Measurements from ENCODE around the gene KNL1. TPM values are rescaled to one million over a fixed set of nuclear protein-coding genes. Genes with fewer than 3 reads are reported as not detected.

Gene KNL1
- total RNA-seq, 1 experiment from 2014 or later: 28.9 TPM

DNA sequence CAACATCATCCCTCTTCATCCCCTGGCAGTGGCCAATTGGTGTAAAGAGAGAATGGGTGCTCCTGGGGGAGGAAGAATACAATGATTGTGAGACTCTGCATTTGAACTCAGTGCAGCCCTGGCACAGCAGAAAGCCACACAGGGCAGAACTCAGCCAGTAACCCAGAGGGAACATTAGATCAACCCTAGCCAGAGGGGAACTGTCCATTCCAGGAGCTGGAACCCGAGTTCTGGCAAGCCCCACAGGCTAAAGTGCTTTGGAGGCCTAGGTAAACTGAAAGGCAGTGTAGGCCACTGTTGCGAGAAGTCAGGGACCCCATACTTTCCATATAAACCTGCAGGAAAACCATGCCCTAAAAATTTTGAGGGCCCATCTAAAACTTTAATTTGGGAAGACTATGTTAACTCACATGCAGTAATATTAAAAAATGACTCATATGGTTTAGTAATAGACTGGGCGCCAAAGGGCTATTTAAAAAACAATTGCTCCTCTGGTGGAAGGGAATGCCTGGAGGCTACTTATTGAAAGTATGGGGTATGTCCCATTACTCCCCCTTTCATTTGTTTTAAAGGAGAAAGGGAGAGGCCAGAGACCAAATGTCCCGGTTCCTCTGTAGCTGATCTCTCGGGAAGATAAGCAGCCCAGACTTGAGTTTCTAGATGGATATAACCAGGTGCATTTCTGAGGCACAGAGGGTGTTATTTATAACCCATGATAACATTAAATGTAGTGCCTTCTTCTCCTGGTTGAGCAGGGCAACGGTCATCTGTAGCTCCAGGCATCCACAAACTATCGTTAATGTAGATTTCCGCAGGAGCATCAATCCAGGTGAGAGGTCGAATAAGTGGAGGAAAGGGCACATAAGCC lies 95.1 kb downstream of the KNL1 start (continued):
- TF ChIP-seq, protein P1, sequence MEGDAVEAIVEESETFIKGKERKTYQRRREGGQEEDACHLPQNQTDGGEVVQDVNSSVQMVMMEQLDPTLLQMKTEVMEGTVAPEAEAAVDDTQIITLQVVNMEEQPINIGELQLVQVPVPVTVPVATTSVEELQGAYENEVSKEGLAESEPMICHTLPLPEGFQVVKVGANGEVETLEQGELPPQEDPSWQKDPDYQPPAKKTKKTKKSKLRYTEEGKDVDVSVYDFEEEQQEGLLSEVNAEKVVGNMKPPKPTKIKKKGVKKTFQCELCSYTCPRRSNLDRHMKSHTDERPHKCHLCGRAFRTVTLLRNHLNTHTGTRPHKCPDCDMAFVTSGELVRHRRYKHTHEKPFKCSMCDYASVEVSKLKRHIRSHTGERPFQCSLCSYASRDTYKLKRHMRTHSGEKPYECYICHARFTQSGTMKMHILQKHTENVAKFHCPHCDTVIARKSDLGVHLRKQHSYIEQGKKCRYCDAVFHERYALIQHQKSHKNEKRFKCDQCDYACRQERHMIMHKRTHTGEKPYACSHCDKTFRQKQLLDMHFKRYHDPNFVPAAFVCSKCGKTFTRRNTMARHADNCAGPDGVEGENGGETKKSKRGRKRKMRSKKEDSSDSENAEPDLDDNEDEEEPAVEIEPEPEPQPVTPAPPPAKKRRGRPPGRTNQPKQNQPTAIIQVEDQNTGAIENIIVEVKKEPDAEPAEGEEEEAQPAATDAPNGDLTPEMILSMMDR (IDR thresholded peaks at IDR 0.05): no peak

DNA sequence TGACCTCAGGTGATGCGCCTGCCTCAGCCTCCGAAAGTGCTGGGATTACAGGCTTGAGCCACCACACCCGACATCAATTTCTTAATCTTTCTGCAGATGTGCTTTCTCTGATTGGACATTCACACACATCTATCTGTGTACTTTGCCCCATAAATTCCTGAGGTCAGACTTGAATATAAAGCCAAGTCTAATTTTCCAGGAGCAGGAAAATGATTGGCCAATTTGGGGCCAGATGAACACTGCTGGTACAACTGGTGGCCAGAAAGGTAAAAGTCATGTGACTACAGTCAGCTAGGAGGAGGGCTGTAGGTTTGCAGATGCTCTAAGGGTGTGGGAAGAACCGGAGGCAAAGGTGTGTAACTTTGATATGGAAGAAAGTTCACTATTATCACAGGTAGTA lies 97.7 kb downstream of the KNL1 start:
- intact Hi-C loops (cut with micrococcal nuclease; ENCODE audit: unreplicated experiment): no loop called here
- no peak overlapping the region for H3K4me3 ChIP-seq (ENCODE audit: low read depth in 2 of 2, low read length in 2 of 2)
- no peak for TF ChIP-seq SIN3A (IDR thresholded peaks at IDR 0.05; ENCODE audit: borderline replicate concordance, insufficient read depth, low read depth, low read length)
- in situ Hi-C loops (cut with HindIII; ENCODE audit: low pct_unique_long_range_greater_than_20kb, low sequenced_read_pairs): no loop called here
- ChIA-PET CTCF (no interaction called here), POLR2A (interaction anchor here (0.6 kb wide), 1 partner anchor 41 kb away, joined by 10 read pairs; no protein-coding TSS in a partner anchor)
- no peaks in the 10 kb centered on the region; the same call in 1 of the 2 replicates for H3K4me1 ChIP-seq (ENCODE audit: control insufficient read depth, insufficient read depth, low read length)
- no TSS peak for BruUV-seq (replicated peaks)
- no peaks in the 10 kb centered on the region for H3K36me3 ChIP-seq (ENCODE audit: control insufficient read depth, insufficient read depth, low read length)
- no peaks in the 10 kb centered on the region for H3K9me3 ChIP-seq (ENCODE audit: control insufficient read depth, insufficient read depth, low read depth, low read length)
- no peak overlapping the region for H3K27ac ChIP-seq (ENCODE audit: low read length)
- no peak for ATAC-seq
- DNase-seq (ENCODE audit: low read depth, low spot score): no peak
- no peaks in the 10 kb centered on the region for H3K27me3 ChIP-seq (ENCODE audit: control insufficient read depth, insufficient read depth, low read length)

DNA sequence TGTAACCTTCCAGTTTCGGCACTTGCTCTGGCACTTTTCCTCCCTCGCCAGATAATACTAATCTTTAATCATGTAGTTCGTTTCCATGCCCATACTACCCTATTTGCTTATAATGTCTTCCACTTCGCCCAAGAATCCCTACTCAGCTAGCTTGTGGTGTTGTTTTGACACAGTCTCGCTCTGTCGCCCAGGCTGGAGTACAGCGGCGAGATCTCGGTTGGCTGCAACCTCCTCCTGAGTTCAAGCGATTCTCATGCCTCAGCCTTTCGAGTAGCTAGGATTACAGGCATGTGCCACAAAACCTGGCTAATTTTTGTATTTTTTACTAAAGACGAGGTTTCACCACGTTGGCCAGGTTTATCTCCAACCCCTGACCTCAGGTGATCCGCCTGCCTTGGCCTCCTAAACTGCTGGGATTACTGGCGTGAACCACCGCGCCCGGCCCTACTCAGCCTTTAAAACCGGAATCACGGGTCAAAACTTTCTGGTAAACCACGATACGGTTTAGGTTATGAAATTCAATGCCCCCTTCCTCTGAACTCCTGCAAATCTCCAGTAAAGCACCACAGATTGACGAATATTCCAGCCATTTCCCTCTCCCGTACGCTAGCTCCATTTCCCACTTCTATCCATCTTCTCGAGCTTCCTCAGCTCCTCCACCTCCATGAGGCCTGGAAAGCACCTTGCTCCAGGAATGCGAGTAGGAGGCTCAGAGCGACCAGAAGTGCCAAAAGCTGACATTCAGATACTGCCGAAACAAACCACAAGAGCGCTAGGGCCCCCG lies 100.0 kb downstream of the KNL1 start:
- no peak for DNase-seq (ENCODE audit: low read depth, low spot score)
- ATAC-seq: no peak
- Histone ChIP-seq H3K9me3 (ENCODE audit: control insufficient read depth, insufficient read depth, low read depth, low read length) (no peaks in the 10 kb centered on the region), H3K27me3 (ENCODE audit: control insufficient read depth, insufficient read depth, low read length) (no peaks in the 10 kb centered on the region), H3K4me1 (ENCODE audit: control insufficient read depth, insufficient read depth, low read length) (no peaks in the 10 kb centered on the region; the same call in 1 of the 2 replicates), H3K4me3 (ENCODE audit: low read depth in 2 of 2, low read length in 2 of 2) (peak overlapping the region; percentile 80 to 97), H3K36me3 (ENCODE audit: control insufficient read depth, insufficient read depth, low read length) (no peaks in the 10 kb centered on the region), H3K27ac (ENCODE audit: low read length) (peak overlapping the region; percentile 86)
- in situ Hi-C loops (cut with HindIII; ENCODE audit: low pct_unique_long_range_greater_than_20kb, low sequenced_read_pairs): no loop called here
- intact Hi-C loops (cut with micrococcal nuclease; ENCODE audit: unreplicated experiment): no loop called here
- CTCF ChIA-PET: interaction anchor here (0.6 to 1.5 kb wide), 3 partner anchors 53 to 164 kb away, joined by 3 to 8 read pairs (median 3); no protein-coding TSS in a partner anchor
- TF ChIP-seq SIN3A (IDR thresholded peaks at IDR 0.05; ENCODE audit: borderline replicate concordance, insufficient read depth, low read depth, low read length) (no peak), POLR2AphosphoS5 (IDR thresholded peaks at IDR 0.05; ENCODE audit: low read depth, low read length) (no peak)
- POLR2A ChIA-PET: interaction anchor here (0.6 to 1.1 kb wide), 2 partner anchors 113 to 201 kb away, joined by 3 read pairs; partner anchors contain the start of gene DNAJC17
- TSS peak; percentile 89 for BruUV-seq (replicated peaks)

DNA sequence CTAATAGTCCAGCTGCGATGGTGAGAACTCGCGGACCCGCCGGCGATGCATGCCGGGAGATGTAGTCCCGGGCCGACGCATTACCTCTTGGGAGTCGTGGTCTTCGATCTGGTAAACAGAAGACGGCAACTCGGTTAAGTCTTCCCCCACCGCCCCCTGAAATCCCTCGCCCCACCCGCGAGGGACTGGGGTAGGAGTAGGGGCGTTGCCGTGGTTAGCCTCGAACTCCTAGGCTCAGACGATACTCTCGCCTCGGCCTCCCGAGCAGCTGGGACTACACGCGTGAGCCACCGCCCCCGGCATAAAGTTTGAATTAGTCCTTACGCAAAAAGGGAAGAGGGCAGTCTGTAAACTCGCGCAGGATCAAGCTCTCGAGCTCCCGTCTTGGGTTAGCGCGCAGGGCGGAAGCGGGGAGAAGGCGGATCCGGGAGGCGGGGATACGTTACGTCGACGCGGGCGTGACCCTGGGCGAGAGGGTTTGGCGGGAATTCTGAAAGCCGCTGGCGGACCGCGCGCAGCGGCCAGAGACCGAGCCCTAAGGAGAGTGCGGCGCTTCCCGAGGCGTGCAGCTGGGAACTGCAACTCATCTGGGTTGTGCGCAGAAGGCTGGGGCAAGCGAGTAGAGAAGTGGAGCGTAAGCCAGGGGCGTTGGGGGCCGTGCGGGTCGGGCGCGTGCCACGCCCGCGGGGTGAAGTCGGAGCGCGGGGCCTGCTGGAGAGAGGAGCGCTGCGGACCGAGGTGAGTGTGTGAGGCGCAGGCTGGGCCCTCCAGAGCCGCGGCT lies 100.8 kb downstream of the KNL1 start, which contains the start of gene RAD51:
Gene RAD51 (plus strand): TSS at position 487 of the 781 bp plus-strand sequence. CDS start 3,585 bp downstream, outside the sequence.
- intact Hi-C loops (cut with micrococcal nuclease; ENCODE audit: unreplicated experiment) (no loop called here), in situ Hi-C loops (cut with HindIII; ENCODE audit: low pct_unique_long_range_greater_than_20kb, low sequenced_read_pairs) (no loop called here)
- ATAC-seq (peak; percentile 95), DNase-seq (ENCODE audit: low read depth, low spot score) (peak; percentile 80)
- TF ChIP-seq POLR2AphosphoS5 (IDR thresholded peaks at IDR 0.05; ENCODE audit: low read depth, low read length) (peak; percentile 79), SIN3A (IDR thresholded peaks at IDR 0.05; ENCODE audit: borderline replicate concordance, insufficient read depth, low read depth, low read length) (peak; percentile 100), TCF7L2 (IDR thresholded peaks at IDR 0.05; ENCODE audit: low read depth, low read length) (no peak; the same call in 1 of the 2 replicates)
- TF ChIP-seq, protein P1 (IDR thresholded peaks at IDR 0.05): no peak
- TF ChIP-seq, protein P2, sequence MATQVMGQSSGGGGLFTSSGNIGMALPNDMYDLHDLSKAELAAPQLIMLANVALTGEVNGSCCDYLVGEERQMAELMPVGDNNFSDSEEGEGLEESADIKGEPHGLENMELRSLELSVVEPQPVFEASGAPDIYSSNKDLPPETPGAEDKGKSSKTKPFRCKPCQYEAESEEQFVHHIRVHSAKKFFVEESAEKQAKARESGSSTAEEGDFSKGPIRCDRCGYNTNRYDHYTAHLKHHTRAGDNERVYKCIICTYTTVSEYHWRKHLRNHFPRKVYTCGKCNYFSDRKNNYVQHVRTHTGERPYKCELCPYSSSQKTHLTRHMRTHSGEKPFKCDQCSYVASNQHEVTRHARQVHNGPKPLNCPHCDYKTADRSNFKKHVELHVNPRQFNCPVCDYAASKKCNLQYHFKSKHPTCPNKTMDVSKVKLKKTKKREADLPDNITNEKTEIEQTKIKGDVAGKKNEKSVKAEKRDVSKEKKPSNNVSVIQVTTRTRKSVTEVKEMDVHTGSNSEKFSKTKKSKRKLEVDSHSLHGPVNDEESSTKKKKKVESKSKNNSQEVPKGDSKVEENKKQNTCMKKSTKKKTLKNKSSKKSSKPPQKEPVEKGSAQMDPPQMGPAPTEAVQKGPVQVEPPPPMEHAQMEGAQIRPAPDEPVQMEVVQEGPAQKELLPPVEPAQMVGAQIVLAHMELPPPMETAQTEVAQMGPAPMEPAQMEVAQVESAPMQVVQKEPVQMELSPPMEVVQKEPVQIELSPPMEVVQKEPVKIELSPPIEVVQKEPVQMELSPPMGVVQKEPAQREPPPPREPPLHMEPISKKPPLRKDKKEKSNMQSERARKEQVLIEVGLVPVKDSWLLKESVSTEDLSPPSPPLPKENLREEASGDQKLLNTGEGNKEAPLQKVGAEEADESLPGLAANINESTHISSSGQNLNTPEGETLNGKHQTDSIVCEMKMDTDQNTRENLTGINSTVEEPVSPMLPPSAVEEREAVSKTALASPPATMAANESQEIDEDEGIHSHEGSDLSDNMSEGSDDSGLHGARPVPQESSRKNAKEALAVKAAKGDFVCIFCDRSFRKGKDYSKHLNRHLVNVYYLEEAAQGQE (IDR thresholded peaks at IDR 0.05; ENCODE audit: insufficient read depth in 1 of 2, low read depth in 2 of 2, low read length in 1 of 2): no peak
- Histone ChIP-seq H3K4me3 (ENCODE audit: low read depth in 2 of 2, low read length in 2 of 2) (peak within 1 kb of the TSS; percentile 80 to 97), H3K27me3 (ENCODE audit: control insufficient read depth, insufficient read depth, low read length) (no peaks in the 10 kb centered on the region), H3K4me1 (ENCODE audit: control insufficient read depth, insufficient read depth, low read length) (no peaks in the 10 kb centered on the region; the same call in 1 of the 2 replicates), H3K36me3 (ENCODE audit: control insufficient read depth, insufficient read depth, low read length) (no peaks in the 10 kb centered on the region), H3K9me3 (ENCODE audit: control insufficient read depth, insufficient read depth, low read depth, low read length) (no peaks in the 10 kb centered on the region), H3K27ac (ENCODE audit: low read length) (peak within 1 kb of the TSS; percentile 86)
- ChIA-PET CTCF (interaction anchor here (0.6 to 1.5 kb wide), 4 partner anchors 39 to 163 kb away, joined by 3 to 8 read pairs (median 3); no protein-coding TSS in a partner anchor), POLR2A (interaction anchor here (0.5 to 1.1 kb wide), 3 partner anchors 75 to 1011 kb away, joined by 3 to 5 read pairs (median 4); no protein-coding TSS in a partner anchor)
- BruUV-seq (replicated peaks): no TSS peak

All from Panc1 (cell line).